ENCODE results near the gene CDK1.

DNA sequence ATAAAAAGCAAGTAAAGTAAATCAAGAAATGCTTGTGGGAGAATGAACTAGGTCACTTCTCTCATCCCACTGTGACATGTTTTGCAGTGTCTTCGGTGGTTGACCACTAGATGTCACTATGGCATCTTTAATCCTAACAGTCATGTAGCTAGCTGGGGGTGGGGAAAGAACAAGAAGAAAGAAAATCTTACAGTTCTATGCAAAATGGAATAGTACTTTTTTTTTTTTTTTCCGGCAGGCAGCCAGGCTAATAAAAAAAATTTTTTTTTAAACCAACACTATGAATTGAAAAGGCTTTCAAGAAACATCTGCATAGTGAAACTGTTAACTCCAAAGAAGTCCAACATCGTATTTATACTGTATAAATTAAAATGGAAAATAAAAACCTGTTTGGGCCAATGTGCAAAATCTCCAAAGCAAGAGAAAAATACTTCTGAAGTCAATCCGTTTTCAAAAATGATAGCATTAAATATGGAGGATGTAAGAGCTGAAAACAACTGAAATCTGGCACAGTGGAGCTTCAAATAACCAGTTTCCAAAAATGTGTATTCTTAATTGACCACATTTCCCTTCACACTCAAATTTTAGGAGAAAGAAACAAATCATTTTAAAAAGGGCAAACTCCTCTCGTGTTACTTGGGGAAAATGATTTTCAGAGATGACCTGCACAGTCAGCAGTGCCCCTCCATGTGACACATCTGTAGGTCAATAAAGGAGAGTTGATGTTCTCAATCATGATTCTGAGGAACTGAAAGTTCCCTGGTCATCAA, 38.5 kb downstream of the CDK1 start:
- TF ChIP-seq, protein P1, sequence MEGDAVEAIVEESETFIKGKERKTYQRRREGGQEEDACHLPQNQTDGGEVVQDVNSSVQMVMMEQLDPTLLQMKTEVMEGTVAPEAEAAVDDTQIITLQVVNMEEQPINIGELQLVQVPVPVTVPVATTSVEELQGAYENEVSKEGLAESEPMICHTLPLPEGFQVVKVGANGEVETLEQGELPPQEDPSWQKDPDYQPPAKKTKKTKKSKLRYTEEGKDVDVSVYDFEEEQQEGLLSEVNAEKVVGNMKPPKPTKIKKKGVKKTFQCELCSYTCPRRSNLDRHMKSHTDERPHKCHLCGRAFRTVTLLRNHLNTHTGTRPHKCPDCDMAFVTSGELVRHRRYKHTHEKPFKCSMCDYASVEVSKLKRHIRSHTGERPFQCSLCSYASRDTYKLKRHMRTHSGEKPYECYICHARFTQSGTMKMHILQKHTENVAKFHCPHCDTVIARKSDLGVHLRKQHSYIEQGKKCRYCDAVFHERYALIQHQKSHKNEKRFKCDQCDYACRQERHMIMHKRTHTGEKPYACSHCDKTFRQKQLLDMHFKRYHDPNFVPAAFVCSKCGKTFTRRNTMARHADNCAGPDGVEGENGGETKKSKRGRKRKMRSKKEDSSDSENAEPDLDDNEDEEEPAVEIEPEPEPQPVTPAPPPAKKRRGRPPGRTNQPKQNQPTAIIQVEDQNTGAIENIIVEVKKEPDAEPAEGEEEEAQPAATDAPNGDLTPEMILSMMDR (IDR thresholded peaks at IDR 0.05), result peak; percentile 34 to 90 (median 84)
- TF ChIP-seq POLR2A (IDR thresholded peaks at IDR 0.05), result no peak
- TF ChIP-seq POLR2AphosphoS5 (IDR thresholded peaks at IDR 0.05), result no peak
